Measurements from ENCODE around the gene TNFRSF19.

Gene TNFRSF19

DNA sequence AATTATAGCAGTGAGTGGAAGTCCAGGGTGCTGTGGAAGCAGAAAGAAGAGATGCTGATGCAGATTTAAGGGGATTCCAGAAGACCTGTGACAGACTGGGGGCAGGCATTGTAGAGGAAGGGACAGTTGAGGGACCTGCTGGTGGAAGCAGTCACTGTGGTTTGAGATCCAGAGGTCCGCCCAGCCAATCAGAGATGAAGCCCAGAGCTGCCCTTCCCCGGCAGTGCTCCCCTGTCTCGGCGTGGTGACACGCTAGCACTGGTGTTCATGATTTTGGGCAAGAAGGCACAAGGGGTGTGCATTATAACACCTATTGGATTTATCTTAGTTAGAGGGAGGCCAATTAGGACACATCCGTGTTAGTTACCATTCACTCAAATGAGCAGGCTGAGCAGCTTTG is 16.1 kb downstream of the TNFRSF19 start:
- no peak overlapping the region for H3K27ac ChIP-seq (ENCODE audit: low read length, poor library complexity, severe bottlenecking)
- H3K4me2 ChIP-seq (ENCODE audit: low read length, poor library complexity, severe bottlenecking), result no peak overlapping the region
- no peak overlapping the region for H4K91ac ChIP-seq (ENCODE audit: low read length)
- H4K8ac ChIP-seq (ENCODE audit: low read length), result no peak overlapping the region
- H3K4me3 ChIP-seq (ENCODE audit: insufficient read depth in 1 of 2, low read depth in 1 of 2, low read length in 2 of 2), result no peak overlapping the region
- no peak overlapping the region for H2AFZ ChIP-seq (ENCODE audit: low read depth, low read length)
- no peak overlapping the region for H3K18ac ChIP-seq (ENCODE audit: low read depth in 1 of 2, low read length in 2 of 2)
- H2BK5ac ChIP-seq (ENCODE audit: low read depth, low read length, poor library complexity, severe bottlenecking), result no peak overlapping the region
- no peak overlapping the region for H3K23ac ChIP-seq (ENCODE audit: low read length in 2 of 2)
- no peak overlapping the region for H3K9ac ChIP-seq (ENCODE audit: low read length)
- no peak overlapping the region for H3K4ac ChIP-seq (ENCODE audit: low read depth in 1 of 2, low read length in 2 of 2)
- 97% methylated on average over 6 of the region's 6 CpGs for WGBS
- no peaks in the 10 kb centered on the region for H3K79me1 ChIP-seq (replicated peaks; ENCODE audit: low read length, poor library complexity, severe bottlenecking)
- no peak overlapping the region for H3K14ac ChIP-seq (ENCODE audit: low read length in 2 of 2)
- H3K27me3 ChIP-seq (ENCODE audit: control insufficient read depth in 1 of 2, insufficient read depth in 1 of 2, low read length in 2 of 2), result peaks cover 0 to 30% of the 10 kb centered on the region in 2 experiments
- H2BK120ac ChIP-seq (ENCODE audit: low read depth, low read length), result no peak overlapping the region
- no peak overlapping the region for H2BK15ac ChIP-seq (ENCODE audit: low read depth, poor library complexity, severe bottlenecking)
- H2BK12ac ChIP-seq (ENCODE audit: low read length in 2 of 2), result no peak overlapping the region
- no peak overlapping the region for H2AK5ac ChIP-seq (ENCODE audit: low read length, severe bottlenecking)
- no peaks in the 10 kb centered on the region for H3K36me3 ChIP-seq (ENCODE audit: control insufficient read depth in 1 of 2, insufficient read depth in 2 of 2, low read depth in 1 of 2, low read length in 2 of 2)
- H3K9me3 ChIP-seq (ENCODE audit: control insufficient read depth, low read length), result no peaks in the 10 kb centered on the region
- no peak for DNase-seq
- H3K4me1 ChIP-seq (ENCODE audit: control insufficient read depth, insufficient read depth, low read depth, low read length), result peaks cover 2% of the 10 kb centered on the region

DNA sequence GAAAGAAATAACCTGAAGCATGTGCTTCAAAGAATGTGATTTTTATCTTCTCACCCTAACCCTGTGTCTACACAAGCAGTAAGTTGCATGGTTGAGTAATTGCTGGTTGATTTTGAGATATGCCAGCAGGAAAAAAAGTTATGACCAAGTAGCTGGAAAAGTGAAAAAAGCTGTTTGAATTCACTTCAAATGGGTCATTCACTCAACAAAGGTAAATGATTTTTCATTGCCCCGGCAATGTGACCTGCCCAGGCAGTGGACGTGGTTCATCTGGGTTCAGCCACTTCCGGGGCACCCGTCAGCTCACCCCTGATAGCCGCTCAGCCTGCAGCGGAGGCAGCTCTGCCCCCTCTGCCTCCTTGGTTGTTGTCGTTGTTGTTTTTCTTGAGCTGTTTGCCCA is 18.5 kb downstream of the TNFRSF19 start:
- 85% methylated on average over 7 of the region's 7 CpGs for WGBS
- Histone ChIP-seq H4K8ac (ENCODE audit: low read length) (no peak overlapping the region), H3K18ac (ENCODE audit: low read depth in 1 of 2, low read length in 2 of 2) (no peak overlapping the region), H3K27ac (ENCODE audit: low read length, poor library complexity, severe bottlenecking) (no peak overlapping the region), H2AK5ac (ENCODE audit: low read length, severe bottlenecking) (peak overlapping the region; percentile 27), H3K14ac (ENCODE audit: low read length in 2 of 2) (no peak overlapping the region), H3K27me3 (ENCODE audit: control insufficient read depth in 1 of 2, insufficient read depth in 1 of 2, low read length in 2 of 2) (peaks cover 0 to 44% of the 10 kb centered on the region in 2 experiments), H3K4me2 (ENCODE audit: low read length, poor library complexity, severe bottlenecking) (no peak overlapping the region), H2BK12ac (ENCODE audit: low read length in 2 of 2) (no peak overlapping the region), H3K9ac (ENCODE audit: low read length) (no peak overlapping the region), H2BK15ac (ENCODE audit: low read depth, poor library complexity, severe bottlenecking) (no peak overlapping the region), H3K4me1 (ENCODE audit: control insufficient read depth, insufficient read depth, low read depth, low read length) (peaks cover 2% of the 10 kb centered on the region), H4K91ac (ENCODE audit: low read length) (no peak overlapping the region), H3K36me3 (ENCODE audit: control insufficient read depth in 1 of 2, insufficient read depth in 2 of 2, low read depth in 1 of 2, low read length in 2 of 2) (no peaks in the 10 kb centered on the region), H3K23ac (ENCODE audit: low read length in 2 of 2) (no peak overlapping the region), H3K79me1 (replicated peaks; ENCODE audit: low read length, poor library complexity, severe bottlenecking) (no peaks in the 10 kb centered on the region), H2AFZ (ENCODE audit: low read depth, low read length) (no peak overlapping the region), H2BK120ac (ENCODE audit: low read depth, low read length) (no peak overlapping the region), H3K4me3 (ENCODE audit: insufficient read depth in 1 of 2, low read depth in 1 of 2, low read length in 2 of 2) (no peak overlapping the region), H3K9me3 (ENCODE audit: control insufficient read depth, low read length) (no peaks in the 10 kb centered on the region), H2BK5ac (ENCODE audit: low read depth, low read length, poor library complexity, severe bottlenecking) (no peak overlapping the region), H3K4ac (ENCODE audit: low read depth in 1 of 2, low read length in 2 of 2) (no peak overlapping the region)
- no peak for DNase-seq

DNA sequence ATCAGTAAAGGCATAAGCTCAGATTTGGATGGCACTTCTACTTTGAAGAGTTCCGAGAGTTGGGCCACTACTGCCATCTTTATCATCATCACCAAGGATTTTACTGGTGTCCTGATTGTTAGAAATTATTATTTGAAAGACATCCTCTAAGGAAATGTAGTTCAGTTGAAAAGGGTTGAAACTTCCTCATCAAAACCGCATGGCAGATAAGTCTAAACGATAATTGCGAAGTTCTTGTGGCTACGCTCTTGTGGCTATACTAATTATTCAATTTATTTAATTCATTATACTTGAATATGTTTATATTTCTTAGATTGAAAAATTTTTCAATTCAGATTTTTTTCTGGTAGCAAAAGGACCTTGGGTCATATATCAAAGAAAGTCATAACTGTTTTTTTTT is 22.4 kb downstream of the TNFRSF19 start:
- Histone ChIP-seq H3K27me3 (ENCODE audit: control insufficient read depth in 1 of 2, insufficient read depth in 1 of 2, low read length in 2 of 2) (peaks cover 0 to 46% of the 10 kb centered on the region in 2 experiments), H3K9ac (ENCODE audit: low read length) (no peak overlapping the region), H3K27ac (ENCODE audit: low read length, poor library complexity, severe bottlenecking) (no peak overlapping the region), H3K4ac (ENCODE audit: low read depth in 1 of 2, low read length in 2 of 2) (no peak overlapping the region), H3K18ac (ENCODE audit: low read depth in 1 of 2, low read length in 2 of 2) (no peak overlapping the region), H2AFZ (ENCODE audit: low read depth, low read length) (no peak overlapping the region), H3K14ac (ENCODE audit: low read length in 2 of 2) (no peak overlapping the region), H2BK12ac (ENCODE audit: low read length in 2 of 2) (no peak overlapping the region), H3K4me2 (ENCODE audit: low read length, poor library complexity, severe bottlenecking) (no peak overlapping the region), H3K23ac (ENCODE audit: low read length in 2 of 2) (no peak overlapping the region), H4K91ac (ENCODE audit: low read length) (no peak overlapping the region), H3K4me1 (ENCODE audit: control insufficient read depth, insufficient read depth, low read depth, low read length) (peaks cover 2% of the 10 kb centered on the region), H4K8ac (ENCODE audit: low read length) (no peak overlapping the region), H2BK15ac (ENCODE audit: low read depth, poor library complexity, severe bottlenecking) (no peak overlapping the region), H3K4me3 (ENCODE audit: insufficient read depth in 1 of 2, low read depth in 1 of 2, low read length in 2 of 2) (no peak overlapping the region), H3K36me3 (ENCODE audit: control insufficient read depth in 1 of 2, insufficient read depth in 2 of 2, low read depth in 1 of 2, low read length in 2 of 2) (no peaks in the 10 kb centered on the region), H3K9me3 (ENCODE audit: control insufficient read depth, low read length) (peaks cover 11% of the 10 kb centered on the region), H3K79me1 (replicated peaks; ENCODE audit: low read length, poor library complexity, severe bottlenecking) (no peaks in the 10 kb centered on the region), H2BK120ac (ENCODE audit: low read depth, low read length) (no peak overlapping the region), H2AK5ac (ENCODE audit: low read length, severe bottlenecking) (no peak overlapping the region), H2BK5ac (ENCODE audit: low read depth, low read length, poor library complexity, severe bottlenecking) (no peak overlapping the region)
- WGBS, result 83% methylated on average over 1 of the region's 5 CpGs
- no peak for DNase-seq

DNA sequence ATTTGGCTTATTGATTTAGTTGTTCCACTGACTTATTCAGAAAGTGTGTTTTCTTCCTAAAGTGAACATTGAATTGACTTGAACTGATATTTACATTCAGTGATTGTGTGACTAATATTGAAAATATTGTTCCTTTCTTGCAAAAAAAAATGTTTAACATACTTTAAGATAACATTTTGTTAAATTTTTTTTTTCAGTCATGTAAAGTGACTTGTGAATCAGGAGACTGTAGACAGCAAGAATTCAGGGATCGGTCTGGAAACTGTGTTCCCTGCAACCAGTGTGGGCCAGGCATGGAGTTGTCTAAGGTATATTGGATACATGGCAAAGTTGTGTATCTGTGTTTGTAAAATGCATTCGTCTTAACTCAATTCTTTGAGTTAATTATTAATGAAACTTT is 22.9 kb downstream of the TNFRSF19 start:
- Histone ChIP-seq H4K91ac (ENCODE audit: low read length) (no peak overlapping the region), H4K8ac (ENCODE audit: low read length) (no peak overlapping the region), H3K4me1 (ENCODE audit: control insufficient read depth, insufficient read depth, low read depth, low read length) (peaks cover 2% of the 10 kb centered on the region), H3K23ac (ENCODE audit: low read length in 2 of 2) (no peak overlapping the region), H2BK120ac (ENCODE audit: low read depth, low read length) (no peak overlapping the region), H3K4me3 (ENCODE audit: insufficient read depth in 1 of 2, low read depth in 1 of 2, low read length in 2 of 2) (no peak overlapping the region), H2BK15ac (ENCODE audit: low read depth, poor library complexity, severe bottlenecking) (no peak overlapping the region), H3K4ac (ENCODE audit: low read depth in 1 of 2, low read length in 2 of 2) (no peak overlapping the region), H2BK5ac (ENCODE audit: low read depth, low read length, poor library complexity, severe bottlenecking) (no peak overlapping the region), H3K18ac (ENCODE audit: low read depth in 1 of 2, low read length in 2 of 2) (no peak overlapping the region), H3K14ac (ENCODE audit: low read length in 2 of 2) (no peak overlapping the region), H2AFZ (ENCODE audit: low read depth, low read length) (no peak overlapping the region), H3K27ac (ENCODE audit: low read length, poor library complexity, severe bottlenecking) (no peak overlapping the region), H3K4me2 (ENCODE audit: low read length, poor library complexity, severe bottlenecking) (no peak overlapping the region), H3K79me1 (replicated peaks; ENCODE audit: low read length, poor library complexity, severe bottlenecking) (no peaks in the 10 kb centered on the region), H2BK12ac (ENCODE audit: low read length in 2 of 2) (no peak overlapping the region), H3K9ac (ENCODE audit: low read length) (no peak overlapping the region), H2AK5ac (ENCODE audit: low read length, severe bottlenecking) (no peak overlapping the region), H3K9me3 (ENCODE audit: control insufficient read depth, low read length) (peaks cover 11% of the 10 kb centered on the region), H3K36me3 (ENCODE audit: control insufficient read depth in 1 of 2, insufficient read depth in 2 of 2, low read depth in 1 of 2, low read length in 2 of 2) (no peaks in the 10 kb centered on the region), H3K27me3 (ENCODE audit: control insufficient read depth in 1 of 2, insufficient read depth in 1 of 2, low read length in 2 of 2) (peaks cover 0 to 40% of the 10 kb centered on the region in 2 experiments)
- DNase-seq, result no peak
- 95% methylated on average over 1 of the region's 2 CpGs for WGBS

Data from mesenchymal stem cell (in vitro differentiated cells and primary cell).